Activated CD8-positive, alpha-beta T cell treated with anti-CD3 and anti-CD28 coated beads for 36 hours (primary cell): Measurements from ENCODE around the gene HELT. TPM values are rescaled to one million over a fixed set of nuclear protein-coding genes. Genes with fewer than 3 reads are reported as not detected.

Source experiments
- ATAC-seq: fragments of 200-7000 bp; cut with Tn5 transposase; one replicate; pipeline ENCODE4 v1.10.0; 2021; ENCODE audit warnings: mild to moderate bottlenecking, moderate library complexity
- CTCF ChIA-PET: fragments of 350-600 bp; sonication (Branson Sonifier 250); formaldehyde crosslinking; loops from one replicate; lab custom pipeline; 2021; ENCODE audit warnings: antibody characterized with exemption; lab: Charles Lee
- POLR2A ChIA-PET: fragments of 350-600 bp; sonication (Branson Sonifier 250); formaldehyde crosslinking; loops from one replicate; lab custom pipeline; 2021; ENCODE audit warnings: antibody characterized with exemption; lab: Charles Lee
- DNase-seq: peaks from one replicate; pipeline ENCODE4 v3.0.0-alpha.2; 2020
- H3K27ac Mint-ChIP-seq: one replicate; pipeline ENCODE4 v1.8.0; 2021; ENCODE audit warnings: mild to moderate bottlenecking, mixed read lengths
- H3K27me3 Mint-ChIP-seq: one replicate; pipeline ENCODE4 v1.8.0; 2021; ENCODE audit warnings: mixed read lengths
- H3K36me3 Mint-ChIP-seq: one replicate; pipeline ENCODE4 v1.8.0; 2021; ENCODE audit warnings: low read depth, mixed read lengths
- H3K4me1 Mint-ChIP-seq: one replicate; pipeline ENCODE4 v1.8.0; 2021; ENCODE audit warnings: low read depth, mixed read lengths
- H3K4me3 Mint-ChIP-seq: one replicate; pipeline ENCODE4 v1.8.0; 2021; ENCODE audit warnings: mild to moderate bottlenecking, moderate library complexity, mixed read lengths
- H3K9me3 Mint-ChIP-seq: one replicate; pipeline ENCODE4 v1.8.0; 2021; ENCODE audit warnings: mixed read lengths
- intact Hi-C: fragments of 100-400 bp; cut with micrococcal nuclease; formaldehyde crosslinking; loops from one replicate; pipeline ENCODE4 v1.10.0; 2022
- total RNA-seq, 2 experiments: library from RNA; stranded (reverse); gene quantifications; one replicate each; pipeline ENCODE4 v1.2.3, GENCODE V29; 2021
- TF ChIP-seq, protein P1 (sequence below): fragments of 200-600 bp; IDR thresholded peaks from one replicate; pipeline ENCODE4 v1.8.0; 2022; ENCODE audit warnings: antibody characterized with exemption, mild to moderate bottlenecking

The HELT gene
- total RNA-seq, 2 experiments from 2014 or later = not detected

DNA sequence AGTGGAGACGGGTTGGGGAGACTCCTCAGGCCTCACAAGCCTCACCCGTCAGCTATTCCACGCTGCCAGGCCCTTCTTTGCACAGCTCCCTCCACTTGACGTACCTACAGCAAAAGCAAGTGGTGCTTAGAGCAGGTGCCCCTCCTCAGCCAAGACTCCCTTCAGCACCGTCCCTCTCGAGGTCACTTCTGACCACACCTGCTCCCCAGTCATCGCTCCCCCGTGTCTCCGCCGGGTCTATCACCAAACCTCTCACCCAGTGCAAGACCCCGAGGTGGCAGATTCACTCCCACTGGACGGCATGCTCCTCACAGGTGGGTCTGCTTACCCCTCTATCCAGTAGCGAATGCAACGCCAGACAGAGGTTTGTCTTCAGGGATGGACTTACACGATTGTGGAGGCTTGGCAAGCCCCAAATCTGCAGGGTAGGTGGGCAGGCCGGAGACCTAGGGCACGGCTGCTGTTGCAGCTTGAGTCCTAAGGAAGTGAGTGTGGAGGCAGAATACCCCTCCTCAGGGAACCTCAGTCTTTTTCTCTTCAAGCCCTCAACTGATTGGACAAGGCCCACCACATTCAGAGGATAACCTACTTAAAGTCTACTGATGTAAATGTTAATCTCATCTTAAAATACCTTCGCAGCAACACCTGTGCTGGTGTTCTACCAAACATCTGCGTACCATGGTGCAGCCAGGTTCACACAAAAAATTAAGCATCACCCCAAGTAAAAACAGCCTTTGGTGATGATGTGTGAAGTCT is 14.5 kb upstream of the HELT start:
- Mint-ChIP-seq H3K9me3 (no peaks in the 10 kb centered on the region), H3K4me1 (peaks cover 3% of the 10 kb centered on the region), H3K4me3 (no peak overlapping the region), H3K27ac (no peak overlapping the region), H3K36me3 (no peaks in the 10 kb centered on the region), H3K27me3 (peaks cover 25% of the 10 kb centered on the region)
- ATAC-seq (no peak), DNase-seq (no peak)
- intact Hi-C loops = loop anchor here (10.0 kb wide), 1 partner anchor 131 kb away; no protein-coding TSS in a partner anchor
- CTCF ChIA-PET = no interaction called here
- TF ChIP-seq, protein P1, sequence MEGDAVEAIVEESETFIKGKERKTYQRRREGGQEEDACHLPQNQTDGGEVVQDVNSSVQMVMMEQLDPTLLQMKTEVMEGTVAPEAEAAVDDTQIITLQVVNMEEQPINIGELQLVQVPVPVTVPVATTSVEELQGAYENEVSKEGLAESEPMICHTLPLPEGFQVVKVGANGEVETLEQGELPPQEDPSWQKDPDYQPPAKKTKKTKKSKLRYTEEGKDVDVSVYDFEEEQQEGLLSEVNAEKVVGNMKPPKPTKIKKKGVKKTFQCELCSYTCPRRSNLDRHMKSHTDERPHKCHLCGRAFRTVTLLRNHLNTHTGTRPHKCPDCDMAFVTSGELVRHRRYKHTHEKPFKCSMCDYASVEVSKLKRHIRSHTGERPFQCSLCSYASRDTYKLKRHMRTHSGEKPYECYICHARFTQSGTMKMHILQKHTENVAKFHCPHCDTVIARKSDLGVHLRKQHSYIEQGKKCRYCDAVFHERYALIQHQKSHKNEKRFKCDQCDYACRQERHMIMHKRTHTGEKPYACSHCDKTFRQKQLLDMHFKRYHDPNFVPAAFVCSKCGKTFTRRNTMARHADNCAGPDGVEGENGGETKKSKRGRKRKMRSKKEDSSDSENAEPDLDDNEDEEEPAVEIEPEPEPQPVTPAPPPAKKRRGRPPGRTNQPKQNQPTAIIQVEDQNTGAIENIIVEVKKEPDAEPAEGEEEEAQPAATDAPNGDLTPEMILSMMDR = no peak
- POLR2A ChIA-PET = no interaction called here

DNA sequence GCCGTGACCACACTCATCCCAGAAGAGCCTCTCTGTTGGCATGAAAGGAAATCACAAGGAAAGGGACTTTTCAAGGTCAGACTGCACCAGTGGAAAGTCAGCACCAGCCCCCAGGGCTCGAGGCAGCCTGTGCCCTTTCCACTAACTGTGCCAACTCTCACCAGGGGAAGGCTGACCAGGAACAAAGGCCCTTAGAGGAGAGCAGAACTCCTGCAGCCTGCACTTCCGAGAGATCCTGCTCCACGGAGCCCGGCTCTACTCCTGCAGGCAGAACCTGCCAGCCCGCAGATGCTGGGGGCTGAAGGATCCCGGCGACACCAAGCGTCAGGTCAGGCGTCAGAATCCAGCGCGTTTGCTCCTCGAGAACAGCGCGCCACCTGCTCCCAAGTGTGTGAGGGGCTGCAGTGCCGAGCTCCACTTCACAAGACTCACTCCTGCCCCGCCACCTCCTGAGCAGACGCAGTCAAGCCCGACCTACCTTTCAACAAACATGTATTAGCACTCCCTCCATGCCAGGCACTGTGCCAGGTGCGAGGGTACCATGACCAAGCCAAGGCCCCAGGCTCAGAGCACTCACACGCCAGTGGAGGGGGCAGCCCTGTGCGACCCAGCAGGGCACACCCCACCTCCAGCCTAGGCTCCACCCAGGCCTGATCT is 13.6 kb upstream of the HELT start:
- H3K9me3 Mint-ChIP-seq = no peaks in the 10 kb centered on the region
- intact Hi-C loops = loop anchor here (10.0 kb wide), 1 partner anchor 130 kb away; no protein-coding TSS in a partner anchor
- DNase-seq (no peak), ATAC-seq (peak; percentile 68)
- H3K36me3 Mint-ChIP-seq = no peaks in the 10 kb centered on the region
- H3K27me3 Mint-ChIP-seq = peaks cover 33% of the 10 kb centered on the region
- ChIA-PET POLR2A (no interaction called here), CTCF (interaction anchor here (0.6 to 3.4 kb wide), 20 partner anchors 9 to 320 kb away, joined by 3 to 13 read pairs (median 5); no protein-coding TSS in a partner anchor)
- TF ChIP-seq, protein P1 = no peak
- H3K4me3 Mint-ChIP-seq = peak overlapping the region; percentile 1
- peaks cover 3% of the 10 kb centered on the region for H3K4me1 Mint-ChIP-seq
- H3K27ac Mint-ChIP-seq = no peak overlapping the region

DNA sequence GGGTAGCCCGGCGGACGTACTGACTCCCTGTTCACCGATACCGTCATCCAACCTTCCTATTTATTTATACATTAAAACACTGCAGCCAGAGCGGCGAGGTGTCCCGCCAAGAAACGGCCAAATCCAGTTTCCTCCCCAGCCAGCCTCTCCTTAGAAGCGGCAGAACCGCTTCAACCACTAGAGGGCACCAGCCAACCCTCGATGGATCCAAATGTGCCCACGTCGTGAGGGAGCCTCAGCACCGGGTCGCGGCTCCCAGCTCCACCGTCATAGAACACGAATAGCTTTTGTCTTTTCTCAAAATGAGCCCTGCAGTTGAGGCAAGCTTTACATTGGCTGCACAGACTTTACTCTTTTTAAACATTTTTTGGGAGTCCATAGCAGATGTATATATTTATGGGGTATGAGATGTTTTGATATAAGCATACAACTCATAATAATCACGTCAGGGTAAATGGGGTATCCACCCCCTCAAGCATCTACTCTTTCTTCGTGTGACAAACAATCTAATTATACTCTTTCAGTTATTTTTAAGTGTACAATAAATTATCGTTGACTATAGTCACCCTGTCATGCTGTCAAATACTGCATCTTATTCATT is 13.0 kb upstream of the HELT start:
- peaks cover 3% of the 10 kb centered on the region for H3K4me1 Mint-ChIP-seq
- intact Hi-C loops = loop anchor here (10.0 kb wide), 1 partner anchor 129 kb away; no protein-coding TSS in a partner anchor
- CTCF ChIA-PET = interaction anchor here (0.5 to 3.4 kb wide), 34 partner anchors 9 to 321 kb away, joined by 3 to 13 read pairs (median 4); no protein-coding TSS in a partner anchor
- peaks cover 39% of the 10 kb centered on the region for H3K27me3 Mint-ChIP-seq
- DNase-seq (peak; percentile 92), ATAC-seq (peak; percentile 97)
- TF ChIP-seq, protein P1 = peak; percentile 87
- H3K9me3 Mint-ChIP-seq = no peaks in the 10 kb centered on the region
- H3K36me3 Mint-ChIP-seq = no peaks in the 10 kb centered on the region
- no peak overlapping the region for H3K27ac Mint-ChIP-seq
- POLR2A ChIA-PET = no interaction called here
- H3K4me3 Mint-ChIP-seq = peak overlapping the region; percentile 1

DNA sequence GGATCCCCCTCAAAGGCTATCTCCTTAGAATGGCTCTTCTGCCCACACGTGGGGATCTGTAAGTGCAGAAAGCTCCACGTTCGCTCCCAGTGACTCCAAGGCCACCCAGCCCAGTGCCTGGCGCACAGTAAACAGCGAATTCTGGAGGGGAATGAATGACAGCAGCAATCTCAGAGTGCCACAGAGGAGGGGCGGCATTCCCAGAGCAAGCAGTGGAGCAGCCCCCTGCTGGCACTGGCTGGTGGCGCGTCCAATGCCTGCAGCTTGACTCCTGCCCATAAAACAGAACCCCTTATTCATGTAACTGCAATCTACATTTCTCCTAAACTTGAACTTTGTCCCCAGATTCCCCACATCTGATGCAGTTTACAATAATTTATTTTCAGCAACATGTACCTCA is 6.9 kb upstream of the HELT start:
- Mint-ChIP-seq H3K36me3 (no peaks in the 10 kb centered on the region), H3K4me3 (no peak overlapping the region), H3K27me3 (peaks cover 65% of the 10 kb centered on the region), H3K4me1 (peaks cover 2% of the 10 kb centered on the region), H3K27ac (no peak overlapping the region), H3K9me3 (no peaks in the 10 kb centered on the region)
- CTCF ChIA-PET = interaction anchor here (0.6 to 2.6 kb wide), 10 partner anchors 11 to 266 kb away, joined by 3 to 10 read pairs (median 4); no protein-coding TSS in a partner anchor
- POLR2A ChIA-PET = no interaction called here
- DNase-seq (peak; percentile 30), ATAC-seq (no peak)
- intact Hi-C loops = no loop called here
- TF ChIP-seq, protein P1 = peak; percentile 35
